ENCODE measurements around the gene SFTPB.
"Not testable (repeated sequence)": the region's sequence is repeated elsewhere in the genome, so short reads cannot be mapped to it uniquely, and the experiment has no call there.

SFTPB gene

DNA sequence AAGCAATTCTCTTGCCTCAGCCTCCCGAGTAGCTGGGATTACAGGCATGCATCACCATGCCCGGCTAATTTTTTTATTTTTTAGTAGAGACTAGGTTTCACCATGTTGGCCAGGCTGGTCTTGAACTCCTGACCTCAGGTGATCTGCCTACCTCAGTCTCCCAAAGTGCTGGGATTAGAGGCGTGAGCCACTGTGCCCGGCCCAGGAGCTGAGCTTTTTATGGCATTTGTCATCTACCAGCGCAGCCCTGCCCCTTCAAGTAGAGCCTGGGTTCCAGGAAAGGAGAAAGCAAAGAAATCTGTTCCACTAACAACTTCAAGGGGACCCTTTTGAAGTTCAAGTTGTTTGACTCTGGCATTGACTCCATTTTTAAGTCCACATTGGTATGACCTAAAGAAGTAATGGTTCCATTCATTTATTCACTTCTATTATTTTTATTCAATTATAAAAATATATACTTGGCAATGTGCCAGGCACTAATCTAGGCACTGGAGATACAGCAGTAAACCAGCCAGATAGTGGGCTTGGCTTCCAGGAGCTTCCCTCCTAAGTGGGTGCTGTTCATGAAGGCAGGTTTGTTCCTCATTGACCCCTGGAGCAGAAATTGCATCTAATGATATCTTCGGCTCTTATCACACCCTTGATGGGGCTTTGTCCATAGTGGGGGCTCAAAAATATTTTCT lies 8.0 kb upstream of the SFTPB start:
- H3K36me3 ChIP-seq (ENCODE audit: insufficient read depth, low read length), result no peaks in the 10 kb centered on the region
- peaks cover 20% of the 10 kb centered on the region for H3K4me1 ChIP-seq (ENCODE audit: insufficient read depth, low read length)
- H3K9me3 ChIP-seq (ENCODE audit: control insufficient read depth, insufficient read depth, low read length), result no peaks in the 10 kb centered on the region
- H3K9ac ChIP-seq (ENCODE audit: low read depth, low read length), result no peak overlapping the region

- peaks cover 20% of the 10 kb centered on the region for H3K4me1 ChIP-seq (ENCODE audit: insufficient read depth, low read length)
- H3K36me3 ChIP-seq (ENCODE audit: insufficient read depth, low read length), result no peaks in the 10 kb centered on the region
- H3K9ac ChIP-seq (ENCODE audit: low read depth, low read length), result no peak overlapping the region
- H3K9me3 ChIP-seq (ENCODE audit: control insufficient read depth, insufficient read depth, low read length), result no peaks in the 10 kb centered on the region
Observed at GRCh38 chr2:85675427-85675826, 7.4 kb upstream of the SFTPB start.

DNA sequence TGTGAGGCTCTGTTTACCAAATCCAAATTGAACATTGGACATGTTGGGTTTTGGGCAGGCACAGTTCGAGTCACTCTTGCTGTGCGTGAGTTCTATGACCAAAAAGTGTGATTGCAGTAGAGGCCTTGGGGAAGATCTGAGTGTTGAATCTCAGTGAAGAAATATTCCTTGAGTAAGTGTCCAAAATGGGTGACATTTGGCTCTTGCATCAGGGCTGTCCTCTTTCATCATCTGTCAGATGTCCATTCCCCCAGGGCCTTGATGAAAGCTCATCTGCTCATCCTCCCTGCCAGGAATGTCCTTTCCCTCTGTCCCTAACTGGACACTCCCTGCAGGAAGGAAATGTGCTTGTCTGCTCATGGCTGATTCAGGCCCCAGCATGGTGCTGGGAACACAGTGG lies 6.4 kb upstream of the SFTPB start:
- no peaks in the 10 kb centered on the region for H3K36me3 ChIP-seq (ENCODE audit: insufficient read depth, low read length)
- peaks cover 20% of the 10 kb centered on the region for H3K4me1 ChIP-seq (ENCODE audit: insufficient read depth, low read length)

DNA sequence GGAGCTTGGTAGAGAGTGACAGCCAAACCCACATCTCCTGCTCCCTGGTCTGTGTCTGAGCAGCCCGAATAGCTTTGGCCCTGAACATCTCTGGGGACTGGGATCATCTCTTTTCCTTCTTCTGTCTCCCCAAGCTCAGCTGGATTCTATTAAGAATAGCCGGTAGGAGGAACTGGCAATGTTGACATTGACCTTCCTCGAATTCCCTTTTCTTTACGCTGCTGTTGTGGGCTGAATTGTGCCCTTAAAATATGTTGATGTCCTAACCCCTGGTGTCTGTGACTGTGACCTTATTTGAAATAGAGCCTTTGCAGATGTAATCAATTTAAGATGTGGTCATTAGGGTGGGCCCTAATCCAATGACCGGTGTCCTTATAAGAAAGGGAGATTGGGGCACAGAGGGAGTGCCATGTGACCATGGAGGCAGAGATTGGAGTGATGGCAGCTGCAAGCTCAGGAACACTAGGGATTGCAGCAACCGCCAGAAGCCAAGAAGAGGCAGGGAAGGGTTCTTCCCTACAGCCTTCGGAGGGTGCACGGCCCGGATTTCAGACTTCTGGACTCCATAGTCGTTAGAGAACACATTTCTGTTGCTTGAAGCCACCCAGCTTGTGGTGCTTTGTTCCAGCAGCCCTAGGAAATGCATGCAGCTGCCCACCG lies 5.8 kb upstream of the SFTPB start:
- Histone ChIP-seq H3K9me3 (ENCODE audit: control insufficient read depth, insufficient read depth, low read length) (no peaks in the 10 kb centered on the region), H3K4me1 (ENCODE audit: insufficient read depth, low read length) (peaks cover 18% of the 10 kb centered on the region), H3K9ac (ENCODE audit: low read depth, low read length) (no peak overlapping the region), H3K36me3 (ENCODE audit: insufficient read depth, low read length) (no peaks in the 10 kb centered on the region)

More for the DNA sequence above, 6.4 kb upstream of the SFTPB start:
- no peaks in the 10 kb centered on the region for H3K9me3 ChIP-seq (ENCODE audit: control insufficient read depth, insufficient read depth, low read length)
- H3K9ac ChIP-seq (ENCODE audit: low read depth, low read length), result no peak overlapping the region

DNA sequence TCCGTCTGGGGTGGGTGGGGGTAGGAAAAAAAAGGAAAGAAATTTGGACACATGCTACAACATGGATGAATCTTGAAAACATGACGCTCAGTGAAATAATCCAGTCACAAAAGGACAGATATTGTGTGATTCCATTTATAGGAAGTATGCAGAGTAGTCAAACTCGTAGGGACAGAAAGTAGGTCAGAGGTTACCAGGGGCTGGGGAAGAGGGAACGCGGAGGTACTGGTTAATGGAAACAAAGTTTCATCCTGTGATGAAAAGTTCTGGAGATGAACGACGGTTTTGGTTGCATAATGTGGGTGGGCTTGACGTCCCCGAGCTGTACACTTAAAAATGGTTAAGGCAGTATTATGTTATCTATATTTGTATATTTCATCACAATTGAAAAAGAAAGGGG lies 4.5 kb upstream of the SFTPB start:
- H3K36me3 ChIP-seq (ENCODE audit: insufficient read depth, low read length), result no peaks in the 10 kb centered on the region
- no peaks in the 10 kb centered on the region for H3K9me3 ChIP-seq (ENCODE audit: control insufficient read depth, insufficient read depth, low read length)
- peaks cover 15% of the 10 kb centered on the region for H3K4me1 ChIP-seq (ENCODE audit: insufficient read depth, low read length)
- H3K9ac ChIP-seq (ENCODE audit: low read depth, low read length), result no peak overlapping the region

GRCh38 chr2:85670416-85670815 lies 2.4 kb upstream of the SFTPB start:
- H3K9me3 ChIP-seq (ENCODE audit: control insufficient read depth, insufficient read depth, low read length); H3K9ac ChIP-seq (ENCODE audit: low read depth, low read length); H3K36me3 ChIP-seq (ENCODE audit: insufficient read depth, low read length): not testable (repeated sequence)
- H3K4me1 ChIP-seq (ENCODE audit: insufficient read depth, low read length), result peaks cover 11% of the 10 kb centered on the region

- Histone ChIP-seq H3K9ac (ENCODE audit: low read depth, low read length) (no peak overlapping the region), H3K36me3 (ENCODE audit: insufficient read depth, low read length) (no peaks in the 10 kb centered on the region), H3K4me1 (ENCODE audit: insufficient read depth, low read length) (peaks cover 8% of the 10 kb centered on the region; the same call in 1 of the 2 replicates), H3K9me3 (ENCODE audit: control insufficient read depth, insufficient read depth, low read length) (no peaks in the 10 kb centered on the region)
Observed at GRCh38 chr2:85669549-85669948, 1.6 kb upstream of the SFTPB start.

DNA sequence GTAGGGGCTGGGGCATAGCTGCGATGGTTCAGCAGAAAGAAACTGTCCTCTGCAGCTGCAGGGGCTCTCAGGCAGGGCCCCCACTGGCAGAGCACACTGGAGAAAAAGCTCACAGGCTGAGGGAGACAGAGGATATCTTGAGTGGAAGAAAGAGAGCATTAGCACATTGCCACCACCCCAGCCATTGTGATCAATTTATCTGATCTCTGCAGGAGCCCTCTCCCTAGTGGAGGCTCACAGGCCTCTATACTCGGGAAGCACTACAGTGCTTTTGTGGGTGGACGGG lies 801 bp upstream of the SFTPB start:
- H3K36me3 ChIP-seq (ENCODE audit: insufficient read depth, low read length), result no peaks in the 10 kb centered on the region
- no peak overlapping the region for H3K9ac ChIP-seq (ENCODE audit: low read depth, low read length)
- no peaks in the 10 kb centered on the region for H3K9me3 ChIP-seq (ENCODE audit: control insufficient read depth, insufficient read depth, low read length)
- peaks cover 6% of the 10 kb centered on the region; the same call in 1 of the 2 replicates for H3K4me1 ChIP-seq (ENCODE audit: insufficient read depth, low read length)

- H3K4me1 ChIP-seq (ENCODE audit: insufficient read depth, low read length), result no peaks in the 10 kb centered on the region; the same call in 1 of the 2 replicates
- H3K9me3 ChIP-seq (ENCODE audit: control insufficient read depth, insufficient read depth, low read length), result no peaks in the 10 kb centered on the region
- H3K36me3 ChIP-seq (ENCODE audit: insufficient read depth, low read length), result no peaks in the 10 kb centered on the region
- H3K9ac ChIP-seq (ENCODE audit: low read depth, low read length), result no peak overlapping the region
Observed at GRCh38 chr2:85667561-85668008, 414 bp downstream of the SFTPB start.

DNA sequence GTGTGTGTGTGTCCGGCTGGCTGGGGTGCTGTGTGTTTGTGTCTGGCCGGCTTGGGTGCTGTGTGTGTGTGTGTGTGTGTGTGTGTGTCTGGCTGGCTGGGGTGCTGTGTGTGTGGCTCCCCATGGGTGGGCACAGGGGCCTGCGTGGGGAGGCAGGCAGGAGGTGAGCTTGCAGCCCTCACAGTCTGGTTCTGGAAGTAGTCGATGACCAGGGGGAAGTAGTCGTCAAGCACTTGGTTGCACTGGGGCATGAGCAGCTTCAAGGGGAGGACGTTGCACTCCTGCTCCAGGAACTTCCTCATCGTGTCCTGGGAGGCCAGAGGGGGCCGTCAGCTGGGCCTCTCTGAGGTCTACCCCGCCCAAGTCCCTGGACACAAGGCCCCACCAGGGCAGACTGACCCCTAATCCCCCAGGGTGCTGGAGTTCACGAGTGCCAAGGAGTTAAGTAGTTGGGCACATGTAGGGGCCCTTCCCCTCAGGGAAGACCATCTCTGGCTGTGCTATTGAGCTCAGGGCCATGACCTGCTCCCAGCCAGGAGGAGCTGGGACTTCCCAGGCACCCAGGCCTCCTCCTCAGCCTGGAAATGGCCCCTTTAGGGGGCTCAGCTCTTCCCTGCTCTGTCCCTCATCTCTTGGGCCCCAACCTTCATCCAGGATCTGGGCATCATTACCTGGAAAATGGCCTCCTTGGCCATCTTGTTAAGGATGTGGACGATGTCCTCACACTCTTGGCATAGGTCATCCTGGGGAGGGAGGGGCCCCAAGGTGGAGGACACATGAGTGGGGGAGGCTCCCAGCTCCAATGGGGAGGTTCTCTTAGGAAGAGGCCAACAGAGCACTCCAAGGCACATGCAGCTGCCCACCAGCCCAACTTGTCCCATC lies 1.3 kb downstream of the SFTPB start:
- peaks cover under 1% of the 10 kb centered on the region; the same call in 1 of the 2 replicates for H3K4me1 ChIP-seq (ENCODE audit: insufficient read depth, low read length)
- H3K36me3 ChIP-seq (ENCODE audit: insufficient read depth, low read length), result no peaks in the 10 kb centered on the region
- no peak overlapping the region for H3K9ac ChIP-seq (ENCODE audit: low read depth, low read length)
- H3K9me3 ChIP-seq (ENCODE audit: control insufficient read depth, insufficient read depth, low read length), result no peaks in the 10 kb centered on the region

DNA sequence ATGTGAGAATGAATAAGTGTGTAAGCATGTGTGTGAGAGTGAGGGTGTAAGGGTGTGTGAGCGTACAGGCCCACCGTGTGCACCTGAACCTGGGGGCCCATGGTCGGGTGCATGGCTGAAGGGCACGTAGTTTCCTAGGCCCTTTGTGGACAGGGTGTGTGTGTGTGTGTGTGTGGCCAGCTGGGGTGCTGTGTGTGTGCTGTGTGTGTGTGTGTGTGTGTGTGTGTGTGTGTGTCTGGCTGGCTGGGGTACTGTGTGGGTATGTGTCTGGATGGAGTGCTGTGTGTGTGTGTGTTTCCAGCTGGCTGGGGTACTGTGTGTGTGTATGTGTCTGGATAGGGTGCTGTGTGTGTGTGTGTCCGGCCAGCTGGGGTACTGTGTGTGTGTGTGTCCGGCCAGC lies 2.0 kb downstream of the SFTPB start:
- no peak overlapping the region for H3K9ac ChIP-seq (ENCODE audit: low read depth, low read length)
- H3K9me3 ChIP-seq (ENCODE audit: control insufficient read depth, insufficient read depth, low read length), result no peaks in the 10 kb centered on the region
- peaks cover 5% of the 10 kb centered on the region; the same call in 1 of the 2 replicates for H3K4me1 ChIP-seq (ENCODE audit: insufficient read depth, low read length)
- no peaks in the 10 kb centered on the region for H3K36me3 ChIP-seq (ENCODE audit: insufficient read depth, low read length)

DNA sequence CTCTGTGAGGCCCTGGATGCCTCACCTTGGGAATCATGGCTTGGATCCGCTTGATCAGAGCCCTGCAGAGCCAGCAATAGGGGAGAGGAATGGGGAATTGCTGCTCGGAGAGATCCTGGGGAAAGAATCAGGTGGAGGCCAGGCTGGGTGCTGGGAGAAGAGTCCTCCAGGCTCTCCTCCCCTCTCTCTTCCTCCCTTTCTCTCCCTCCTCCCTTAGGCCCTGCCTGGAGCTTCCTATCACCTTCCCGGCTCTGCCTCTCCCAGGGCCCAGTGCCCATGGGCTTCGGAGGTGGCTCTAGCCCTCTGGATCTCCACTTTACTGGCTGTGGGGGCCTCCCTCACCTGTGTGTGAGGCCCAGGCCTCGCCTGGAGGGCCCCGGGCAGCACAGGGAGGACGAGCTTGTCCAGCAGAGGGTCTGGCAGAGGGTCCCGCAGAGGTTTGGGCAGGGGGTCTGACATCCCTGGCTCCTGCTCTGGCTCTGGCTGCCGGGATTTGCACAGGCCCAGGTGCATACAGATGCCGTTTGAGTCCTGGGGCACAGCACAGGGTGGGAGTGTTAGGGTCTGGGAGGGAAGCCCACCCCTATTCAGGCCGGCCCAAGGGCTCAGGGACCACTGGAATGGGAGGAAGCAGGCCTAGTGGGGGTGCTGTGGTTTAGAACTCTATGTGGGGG lies 2.6 kb downstream of the SFTPB start:
- no peaks in the 10 kb centered on the region for H3K36me3 ChIP-seq (ENCODE audit: insufficient read depth, low read length)
- H3K9ac ChIP-seq (ENCODE audit: low read depth, low read length), result no peak overlapping the region
- H3K9me3 ChIP-seq (ENCODE audit: control insufficient read depth, insufficient read depth, low read length), result no peaks in the 10 kb centered on the region
- H3K4me1 ChIP-seq (ENCODE audit: insufficient read depth, low read length), result peaks cover 8% of the 10 kb centered on the region

GRCh38 chr2:85663594-85664565 lies 4.1 kb downstream of the SFTPB start:
- Histone ChIP-seq H3K36me3 (ENCODE audit: insufficient read depth, low read length) (no peaks in the 10 kb centered on the region), H3K9ac (ENCODE audit: low read depth, low read length) (no peak overlapping the region), H3K9me3 (ENCODE audit: control insufficient read depth, insufficient read depth, low read length) (no peaks in the 10 kb centered on the region), H3K4me1 (ENCODE audit: insufficient read depth, low read length) (peaks cover 8% of the 10 kb centered on the region)
